GM12892 (cell line): ENCODE data around the gene PPM1D.
"Not testable (repeated sequence)": the region's sequence is repeated elsewhere in the genome, so short reads cannot be mapped to it uniquely, and the experiment has no call there.

Source experiments
- DNase-seq: peaks from one replicate; pipeline ENCODE4 v3.0.0; 2011; ENCODE audit not compliant: insufficient read length
- FAIRE-seq: peaks from 2 replicates; lab custom pipeline; 2011; peaks lifted over from hg19 to GRCh38; lab: Jason Lieb, UNC
- POLR2A ChIP-seq: IDR thresholded peaks from 2 replicates; pipeline ENCODE4 v1.6.1; 2011; ENCODE audit warnings: low read depth, low read length, control low read depth
- POLR2AphosphoS5 ChIP-seq: IDR thresholded peaks from 2 replicates; pipeline ENCODE4 v1.6.1; 2011; ENCODE audit warnings: low read depth, low read length, control low read depth
- TAF1 ChIP-seq: IDR thresholded peaks from 2 replicates; pipeline ENCODE4 v1.6.1; 2011; ENCODE audit warnings: low read depth, mild to moderate bottlenecking, control low read depth, low read length, borderline replicate concordance

PPM1D gene

GRCh38 chr17:60664022-60664421 lies 64.0 kb downstream of the PPM1D start:
- DNase-seq (no peak), FAIRE-seq (no peak)
- TF ChIP-seq POLR2AphosphoS5 = no peak

DNA sequence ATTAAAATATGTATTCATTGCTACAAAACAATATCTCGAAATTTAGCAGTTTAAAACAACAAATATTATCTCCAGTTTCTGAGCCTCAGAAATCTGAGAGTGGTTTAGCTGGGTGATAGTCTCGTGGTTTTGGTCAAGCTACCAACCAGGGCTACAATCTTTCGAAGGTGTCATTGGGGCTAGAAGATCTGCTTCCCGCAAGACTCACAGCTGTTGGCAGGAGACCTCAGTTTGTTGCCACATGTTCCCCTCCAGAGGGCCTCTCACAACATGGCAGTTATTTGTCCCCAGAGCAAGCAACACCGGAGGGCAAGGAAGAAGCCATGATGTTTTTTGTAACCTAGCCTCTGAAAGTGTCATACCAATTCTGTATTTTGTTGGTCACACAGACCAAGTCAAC lies 65.6 kb downstream of the PPM1D start:
- FAIRE-seq = no peak
- TF ChIP-seq POLR2A (no peak), POLR2AphosphoS5 (no peak), TAF1 (no peak)
- no peak for DNase-seq

DNA sequence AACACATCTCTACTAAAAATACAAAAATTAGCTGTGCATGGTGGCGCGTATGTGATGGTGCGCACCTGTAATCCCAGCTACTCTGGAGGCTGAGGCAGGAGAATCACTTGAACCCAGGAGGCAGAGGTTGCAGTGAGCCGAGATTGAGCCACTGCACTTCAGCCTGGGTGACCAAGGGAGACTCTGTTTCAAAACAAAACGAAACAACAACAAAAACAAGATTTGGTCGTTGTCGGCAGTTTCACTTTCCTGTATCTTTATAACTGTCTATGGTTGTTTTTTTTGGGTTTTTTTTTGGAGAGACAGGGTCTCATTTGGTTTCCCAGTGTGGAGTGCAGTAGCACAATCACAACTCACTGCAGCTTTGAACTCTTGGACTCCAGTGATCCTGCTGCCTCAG lies 68.7 kb downstream of the PPM1D start:
- not testable (repeated sequence) for FAIRE-seq, DNase-seq

DNA sequence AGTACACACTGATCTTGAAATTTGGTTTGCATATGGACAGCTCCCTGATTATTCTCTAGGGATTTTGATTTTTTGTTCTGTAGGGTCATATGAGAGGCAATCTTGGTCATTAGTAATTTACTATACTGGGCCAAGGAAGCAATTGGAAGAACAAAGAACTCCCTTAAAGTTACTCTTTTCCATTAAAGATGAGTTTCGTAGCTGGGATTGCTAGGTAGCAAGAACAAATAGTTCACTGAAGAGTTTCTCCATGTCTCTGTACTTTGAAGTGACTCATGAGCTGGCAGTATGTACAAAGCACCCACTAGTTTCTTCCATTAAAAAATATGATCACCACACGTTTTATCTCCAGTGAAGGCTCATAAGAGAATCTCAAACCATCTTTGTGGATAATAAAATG lies 71.5 kb downstream of the PPM1D start:
- DNase-seq (no peak), FAIRE-seq (no peak)
- no peak for TF ChIP-seq POLR2AphosphoS5

- not testable (repeated sequence) for FAIRE-seq, DNase-seq
These were observed 74.6 kb downstream of the PPM1D start for GRCh38 chr17:60674637-60675036.

GRCh38 chr17:60675997-60676396 lies 76.0 kb downstream of the PPM1D start:
- no peak for TF ChIP-seq POLR2A
- FAIRE-seq = no peak
- no peak for DNase-seq

DNA sequence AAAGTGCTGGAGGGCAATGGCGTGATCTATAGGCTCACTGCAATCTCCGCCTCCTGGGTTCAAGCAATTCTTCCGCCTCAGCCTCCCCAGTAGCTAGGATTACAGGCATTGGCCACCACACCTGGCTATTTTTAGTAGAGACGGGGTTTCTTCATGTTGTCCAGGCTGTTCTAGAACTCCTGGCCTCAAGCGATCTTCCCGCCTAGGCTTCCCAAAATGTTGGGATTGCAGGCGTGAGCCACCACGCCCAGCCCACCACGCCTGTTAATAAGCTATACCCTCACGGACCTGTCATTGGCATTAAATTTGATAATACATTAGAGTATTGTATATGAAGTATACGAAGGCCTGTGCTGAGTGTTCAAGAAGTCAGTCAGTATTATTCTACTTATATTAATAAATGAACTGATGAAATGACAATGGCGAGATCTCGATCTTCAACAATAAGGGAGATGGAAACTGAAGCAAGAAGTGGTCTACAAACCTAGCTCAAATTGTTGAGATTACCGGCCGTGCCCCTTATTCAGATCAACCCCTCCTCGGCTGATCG lies 76.8 kb downstream of the PPM1D start:
- TF ChIP-seq TAF1 (no peak), POLR2AphosphoS5 (no peak), POLR2A (no peak)
- DNase-seq (no peak), FAIRE-seq (no peak)

DNA sequence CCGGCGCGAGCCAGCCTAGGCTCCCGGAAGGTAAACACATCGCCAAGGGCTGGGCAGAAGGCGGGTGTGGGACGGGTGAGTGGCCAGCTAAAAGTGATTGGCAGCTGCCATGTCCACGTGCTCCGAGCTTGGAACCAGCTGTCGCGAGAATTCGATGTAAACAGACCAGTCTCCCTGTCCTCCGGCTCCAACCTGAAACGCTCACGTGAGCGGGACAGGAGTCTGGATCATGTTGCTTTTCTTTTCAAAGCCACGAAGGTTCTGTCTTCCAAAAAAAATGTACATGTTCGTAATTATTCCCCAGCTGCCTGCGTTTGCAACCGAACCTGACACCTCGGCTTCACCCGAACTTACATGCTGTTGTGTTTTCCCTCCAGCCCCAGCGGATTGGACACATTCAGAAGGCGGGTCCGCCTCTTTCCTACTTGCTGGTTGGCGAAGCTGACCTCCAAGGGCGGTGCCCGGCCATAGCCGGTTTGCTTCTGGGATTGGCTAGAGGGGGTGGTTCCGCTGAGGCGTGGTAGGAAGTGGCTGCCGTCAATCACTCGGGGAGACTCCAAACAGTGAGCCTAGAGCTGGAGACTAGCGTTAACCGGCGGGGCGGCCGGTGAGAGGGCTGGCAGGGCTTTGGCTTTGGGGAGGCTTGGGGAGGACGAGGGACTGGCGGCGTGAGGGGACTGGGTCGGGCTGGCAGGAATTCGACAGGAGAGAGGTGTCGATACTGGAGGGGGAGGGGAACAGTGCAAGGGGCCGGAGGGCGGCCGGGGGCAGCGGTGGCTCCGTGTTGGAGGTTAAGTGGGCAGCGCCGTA lies 77.5 kb downstream of the PPM1D start, which contains the start of gene BCAS3:
BCAS3 (plus strand) TSS at position 544 of the 810 bp plus-strand sequence.
- TF ChIP-seq TAF1 (peak; percentile 45; the same call in 1 of the 2 replicates), POLR2AphosphoS5 (peak; percentile 77), POLR2A (peak; percentile 80)
- FAIRE-seq (peak; percentile 96), DNase-seq (peak; percentile 98)

GRCh38 chr17:60678118-60678444 lies 78.1 kb downstream of the PPM1D start:
- FAIRE-seq = no peak
- DNase-seq = peak; percentile 14
- TF ChIP-seq POLR2AphosphoS5 = no peak
- no peak for TF ChIP-seq POLR2A
- TF ChIP-seq TAF1 = no peak

DNA sequence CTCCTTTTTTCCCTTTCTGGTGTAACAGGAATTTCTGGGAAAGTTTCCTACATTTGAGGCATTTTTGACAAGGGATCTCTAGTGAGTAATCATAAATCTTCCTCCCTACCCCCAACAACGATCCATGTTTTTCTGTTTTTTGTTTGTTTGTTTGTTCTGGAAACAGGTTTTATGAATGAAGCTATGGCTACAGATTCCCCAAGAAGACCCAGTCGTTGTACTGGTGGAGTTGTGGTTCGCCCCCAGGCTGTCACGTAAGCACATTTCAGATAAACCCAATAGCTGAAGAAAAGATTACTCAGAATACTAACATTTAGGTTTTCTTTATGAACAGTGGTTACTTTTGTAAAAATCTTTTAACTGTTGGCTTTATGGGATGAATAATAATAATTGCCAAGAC lies 79.3 kb downstream of the PPM1D start:
- DNase-seq = no peak
- TF ChIP-seq POLR2A = no peak
- no peak for TF ChIP-seq POLR2AphosphoS5
- TF ChIP-seq TAF1 = no peak
- FAIRE-seq = no peak

DNA sequence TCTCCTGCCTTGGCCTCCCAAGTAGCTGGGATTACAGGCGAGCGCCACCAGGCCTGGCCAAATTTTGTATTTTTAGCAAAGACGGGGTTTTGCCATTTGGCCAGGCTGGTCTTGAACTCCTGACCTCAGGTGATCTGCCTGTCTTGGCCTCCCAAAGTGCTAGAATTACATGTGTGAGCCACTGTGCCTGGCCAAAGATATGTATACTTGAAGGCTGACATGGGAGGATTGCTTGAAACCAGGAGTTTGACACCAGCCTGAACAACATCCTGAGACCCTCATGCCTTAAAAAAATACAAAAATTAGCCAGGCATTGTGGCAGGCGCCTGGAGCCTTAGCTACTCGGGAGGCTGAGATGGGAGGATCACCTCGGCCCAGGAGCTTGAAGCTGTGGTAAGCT lies 80.8 kb downstream of the PPM1D start:
- TF ChIP-seq POLR2AphosphoS5 (no peak), POLR2A (no peak), TAF1 (no peak)
- no peak for FAIRE-seq
- no peak for DNase-seq

DNA sequence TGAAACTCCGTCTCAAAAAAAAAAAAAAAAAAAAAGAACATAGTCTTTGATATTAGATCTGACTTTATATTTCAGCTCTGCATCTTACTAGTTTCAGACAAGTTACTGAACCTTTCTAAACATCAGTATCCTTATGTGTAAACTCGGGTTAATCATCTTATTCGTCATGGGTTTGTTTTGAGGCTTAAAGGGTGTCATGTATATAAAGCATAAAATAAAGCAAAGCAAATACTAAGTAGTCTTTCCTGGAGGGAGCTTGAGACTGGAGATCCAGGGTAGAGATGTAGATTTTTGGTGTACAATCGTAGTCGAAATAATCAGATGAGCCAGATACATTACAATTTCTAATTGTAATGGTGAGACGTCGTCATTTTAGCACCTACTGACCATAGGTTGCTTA lies 85.4 kb downstream of the PPM1D start:
- no peak for DNase-seq
- no peak for FAIRE-seq
- TF ChIP-seq POLR2AphosphoS5 (no peak), TAF1 (no peak), POLR2A (no peak)

DNA sequence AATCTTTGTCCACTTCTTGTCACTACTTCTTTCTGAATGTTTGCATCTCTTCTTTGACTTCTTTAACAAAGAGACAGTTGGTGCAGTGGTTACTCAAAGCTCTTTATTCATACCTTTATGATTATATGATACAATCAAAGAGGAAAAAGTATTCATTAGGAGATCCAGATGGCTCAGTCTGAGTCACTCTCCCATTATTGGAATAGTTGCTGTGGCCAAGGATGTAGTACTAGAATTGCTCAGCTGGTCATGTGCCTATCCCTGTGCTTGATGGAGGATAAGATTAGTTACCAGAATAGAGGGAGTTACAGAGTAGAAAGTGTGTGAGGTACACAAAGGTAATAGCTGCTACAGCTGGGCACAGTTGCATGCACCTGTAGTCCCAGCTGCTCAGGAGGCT lies 96.0 kb downstream of the PPM1D start:
- TF ChIP-seq POLR2AphosphoS5 (no peak), TAF1 (no peak), POLR2A (no peak)
- FAIRE-seq (no peak), DNase-seq (no peak)
